Head of caudate nucleus (tissue), 42 donors: ENCODE results near the gene ACTL10.

Source experiments
- DNase-seq, 42 donors: peaks; one replicate each; pipeline versions ENCODE4 v3.0.0 to v3.0.0-alpha.2; 2020 to 2021; ENCODE audit warnings: mixed read lengths in 7 of 42
- intact Hi-C: fragments of 100-400 bp; cut with DNase I; formaldehyde crosslinking; loops from one replicate; pipeline ENCODE4 v1.15.0; 2022

ACTL10 gene

DNA sequence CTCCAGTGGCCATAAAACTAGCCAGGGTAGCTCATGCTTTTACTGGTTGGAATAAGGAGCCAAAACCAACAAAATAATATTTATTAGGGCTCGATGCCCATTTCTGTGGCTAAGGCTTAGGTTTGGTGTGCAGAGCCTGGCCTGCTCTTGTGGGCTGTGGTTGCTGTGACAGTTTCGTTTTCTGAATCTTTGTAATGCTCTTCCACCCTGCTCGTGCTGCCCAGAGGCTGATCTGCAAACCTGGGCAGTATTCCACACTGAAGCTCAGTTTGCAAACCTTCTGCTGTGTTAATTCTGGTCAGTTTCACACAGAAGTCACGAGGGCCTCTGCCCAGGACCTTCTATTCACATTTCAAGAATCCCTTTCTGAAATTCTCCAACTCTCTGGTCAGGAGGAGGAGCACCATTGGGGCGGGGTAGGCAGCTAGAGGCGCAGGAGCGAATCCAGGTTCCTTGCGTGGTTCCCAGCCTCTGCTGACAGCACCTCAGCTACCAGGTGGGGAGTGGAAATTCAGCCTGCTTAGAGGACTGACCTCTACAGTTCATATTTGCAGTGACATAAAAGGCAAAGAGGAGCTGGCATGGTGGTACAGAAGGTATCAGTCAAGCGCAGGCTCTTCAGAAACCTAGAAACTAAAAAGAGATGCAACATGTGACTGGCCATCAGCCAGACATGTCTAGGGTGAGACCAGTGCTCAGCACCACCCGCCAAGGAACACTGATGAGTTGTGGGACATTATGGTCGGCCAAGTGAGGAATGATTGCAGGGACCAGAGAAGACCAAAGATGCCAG lies 18.9 kb upstream of the ACTL10 start:
- intact Hi-C loops, result no loop called here
- DNase-seq, result peak in 1 of 42 donors; percentile 6

DNA sequence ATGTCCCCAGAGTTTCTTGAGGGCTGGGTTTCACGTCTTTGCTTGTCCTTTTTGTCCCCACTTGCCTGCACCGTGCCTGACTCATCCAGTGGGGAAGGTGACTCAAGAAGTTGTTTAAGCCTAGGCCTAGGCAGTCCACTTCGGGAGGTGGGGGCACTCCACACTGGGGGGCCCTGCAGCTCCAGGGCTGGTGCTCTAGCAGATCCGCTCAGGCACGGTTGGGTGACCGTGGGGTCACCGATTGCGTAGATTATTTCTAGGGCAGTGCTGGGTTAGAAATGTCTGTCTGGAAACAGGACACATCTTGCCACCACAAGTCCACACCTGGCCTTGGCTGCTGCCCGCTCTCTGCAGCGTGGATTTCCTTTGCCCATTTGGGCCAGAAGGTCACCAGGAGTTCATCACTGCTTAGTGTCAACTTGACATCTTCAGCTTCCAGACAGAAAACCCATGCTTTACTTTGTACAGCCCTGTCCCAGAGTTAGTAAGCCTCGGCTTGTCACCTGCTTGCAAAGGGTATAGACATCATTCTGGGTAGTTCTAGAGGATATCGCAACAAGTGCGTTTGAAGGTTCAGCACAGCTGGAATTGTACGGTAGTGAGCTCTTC lies 18.2 kb upstream of the ACTL10 start:
- intact Hi-C loops, result no loop called here
- peak in 1 of 42 donors; percentile 6 for DNase-seq

DNA sequence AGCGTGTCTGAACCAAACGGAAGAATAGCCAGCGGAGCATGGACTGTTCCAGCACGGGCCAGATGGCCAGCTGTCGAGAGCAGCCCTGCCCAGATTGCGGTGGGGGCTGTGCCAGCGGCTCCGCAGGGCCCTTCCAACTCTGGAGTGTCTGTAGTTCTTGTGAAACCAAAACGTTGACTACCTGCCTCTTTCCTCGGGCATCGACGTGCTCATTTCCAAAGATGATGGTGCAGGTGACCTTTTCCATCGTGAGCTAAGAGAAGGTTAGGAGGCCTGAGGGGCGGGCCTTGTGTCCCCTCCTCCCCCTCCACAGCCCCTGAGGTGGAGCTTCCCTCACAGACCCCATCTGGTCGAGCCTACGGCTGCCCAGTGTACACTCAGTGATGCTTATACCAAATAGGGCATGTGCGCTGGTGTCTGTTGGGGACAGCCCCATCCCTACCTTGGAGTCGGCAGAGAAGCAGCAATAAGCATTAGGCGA lies 17.5 kb upstream of the ACTL10 start:
- peak in 41 of 42 donors; percentile 40 to 86 (median 66) for DNase-seq
- intact Hi-C loops, result no loop called here

DNA sequence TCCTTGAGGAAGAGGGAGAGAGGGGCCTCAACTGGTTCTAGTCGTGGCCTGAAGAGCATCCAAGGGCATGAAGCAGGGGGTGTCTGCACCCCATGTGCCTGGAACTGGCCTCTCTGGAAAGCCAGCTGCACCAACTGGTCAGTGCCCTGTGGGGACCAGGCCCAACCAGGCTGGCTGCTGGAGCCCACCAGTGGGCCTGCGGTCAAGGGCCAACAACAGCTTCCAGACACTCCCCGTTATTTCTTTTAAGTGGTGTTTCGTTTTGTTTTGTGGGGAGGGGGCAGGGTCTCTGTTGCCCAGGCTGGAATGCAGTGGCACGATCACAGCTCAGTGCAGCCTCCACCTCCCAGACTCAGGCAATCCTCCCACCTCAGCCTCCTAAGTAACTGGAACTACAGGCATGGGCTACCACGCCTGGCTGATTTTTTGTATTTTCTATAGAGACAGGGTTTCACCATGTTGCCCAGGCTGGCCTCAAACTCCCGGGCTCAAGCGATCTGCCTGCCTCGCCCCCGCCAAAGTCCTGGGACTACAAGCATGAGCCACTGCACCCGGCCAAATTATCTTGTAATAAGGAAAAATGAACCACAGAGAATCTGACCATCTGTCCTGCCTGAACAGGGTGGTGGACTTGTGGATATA lies 16.5 kb upstream of the ACTL10 start:
- no peak for DNase-seq
- intact Hi-C loops, result loop anchor here (5.0 kb wide), 1 partner anchor 193 kb away; no protein-coding TSS in a partner anchor

DNA sequence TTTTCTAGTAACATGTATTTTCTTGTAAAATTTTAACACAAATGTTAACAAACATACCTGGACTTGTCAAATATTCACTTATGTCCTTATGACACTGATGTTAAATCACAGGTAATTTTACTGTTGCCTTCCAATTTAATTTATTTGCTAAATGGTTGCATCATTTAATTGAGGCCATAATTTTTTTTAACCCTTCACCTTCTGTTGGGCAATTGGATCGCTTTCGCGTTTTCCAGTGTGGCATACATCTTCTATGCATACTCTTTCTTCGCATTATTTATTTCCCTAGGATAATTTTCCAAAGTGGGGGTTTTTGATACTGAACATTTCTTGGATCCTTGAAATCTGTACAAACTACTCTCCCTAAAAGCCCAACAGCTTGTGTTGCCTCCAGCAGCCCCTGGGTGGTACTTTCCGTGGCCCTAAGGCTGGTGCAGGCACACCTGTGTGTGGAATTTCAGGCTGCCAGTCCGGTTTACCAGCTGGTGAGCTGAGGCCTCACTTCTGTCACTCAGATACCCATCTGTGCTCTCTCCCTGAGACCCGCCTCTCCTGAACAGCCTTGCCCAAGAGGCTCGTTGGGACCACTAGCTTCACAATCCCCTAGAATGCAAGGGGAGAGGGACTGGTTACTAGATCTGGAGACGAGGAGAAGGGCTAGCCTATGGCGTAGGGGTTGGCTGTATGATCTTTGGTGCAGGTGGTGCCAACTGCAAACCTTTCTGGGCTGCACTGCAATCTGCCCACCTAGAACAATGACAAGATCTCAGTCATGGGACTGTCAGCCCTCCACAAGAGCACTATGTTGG lies 15.8 kb upstream of the ACTL10 start:
- intact Hi-C loops, result loop anchor here (5.0 kb wide), 1 partner anchor 194 kb away; no protein-coding TSS in a partner anchor
- no peak for DNase-seq

DNA sequence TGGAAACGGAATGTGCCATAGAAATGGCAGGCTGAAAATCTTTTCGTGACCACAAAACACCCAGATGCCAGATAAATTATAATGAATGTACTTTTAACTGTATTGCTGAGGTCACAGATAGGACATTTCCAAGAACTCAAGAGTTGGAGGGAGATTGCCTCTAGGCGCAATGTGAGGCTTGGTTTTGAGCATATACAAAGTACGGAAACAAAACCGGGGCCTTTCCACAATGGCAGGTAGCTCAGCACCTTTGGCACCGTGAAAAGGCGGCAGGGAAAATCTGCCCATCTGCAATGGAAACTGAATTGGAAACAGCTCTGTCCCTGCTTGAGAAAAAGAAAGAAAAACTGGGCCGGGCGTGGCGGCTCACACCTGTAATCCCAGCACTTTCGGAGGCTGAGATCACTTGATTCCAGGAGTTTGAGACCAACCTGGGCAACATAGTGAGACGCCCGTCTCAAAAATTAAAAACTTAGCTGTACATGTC lies 15.1 kb upstream of the ACTL10 start:
- peak in 1 of 42 donors; percentile 10 for DNase-seq
- intact Hi-C loops, result loop anchor here (5.0 kb wide), 1 partner anchor 194 kb away; no protein-coding TSS in a partner anchor

DNA sequence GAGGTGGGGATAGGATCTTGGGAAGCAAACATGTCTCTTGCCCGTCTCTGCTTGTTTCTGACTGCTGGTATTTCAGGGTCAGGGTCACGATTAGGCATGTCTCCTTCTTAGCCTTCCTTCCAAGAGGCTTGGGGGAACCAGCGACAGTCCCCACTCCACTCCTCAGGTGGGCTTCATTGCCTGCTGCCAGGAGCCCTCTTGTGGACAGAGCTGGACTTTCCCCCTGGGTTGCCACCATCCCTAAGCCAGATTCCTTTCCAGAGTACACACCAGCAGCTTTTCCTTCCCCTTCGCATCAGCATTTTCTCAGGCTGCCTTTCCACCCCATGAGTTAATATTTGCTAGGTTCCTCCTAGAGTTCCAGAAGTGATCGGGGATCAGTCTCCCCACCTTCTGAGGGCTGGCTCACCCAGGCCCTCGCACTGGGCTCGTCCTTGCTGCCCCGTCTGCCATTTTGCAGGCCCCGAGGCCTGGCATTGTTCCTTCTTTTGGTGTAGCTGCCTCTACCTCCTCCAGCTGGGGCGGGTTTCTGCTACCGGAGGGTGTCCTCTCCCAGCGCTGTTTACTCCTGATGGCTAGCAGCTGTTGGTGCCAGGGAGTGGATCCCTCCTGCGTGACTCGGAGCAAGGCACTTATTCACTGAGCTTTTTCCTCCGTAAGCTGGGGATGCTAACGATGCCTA lies 13.4 kb upstream of the ACTL10 start:
- intact Hi-C loops, result loop anchor here (5.0 kb wide), 1 partner anchor 196 kb away; no protein-coding TSS in a partner anchor
- DNase-seq, result peak in 41 of 42 donors; percentile 47 to 88 (median 68)

DNA sequence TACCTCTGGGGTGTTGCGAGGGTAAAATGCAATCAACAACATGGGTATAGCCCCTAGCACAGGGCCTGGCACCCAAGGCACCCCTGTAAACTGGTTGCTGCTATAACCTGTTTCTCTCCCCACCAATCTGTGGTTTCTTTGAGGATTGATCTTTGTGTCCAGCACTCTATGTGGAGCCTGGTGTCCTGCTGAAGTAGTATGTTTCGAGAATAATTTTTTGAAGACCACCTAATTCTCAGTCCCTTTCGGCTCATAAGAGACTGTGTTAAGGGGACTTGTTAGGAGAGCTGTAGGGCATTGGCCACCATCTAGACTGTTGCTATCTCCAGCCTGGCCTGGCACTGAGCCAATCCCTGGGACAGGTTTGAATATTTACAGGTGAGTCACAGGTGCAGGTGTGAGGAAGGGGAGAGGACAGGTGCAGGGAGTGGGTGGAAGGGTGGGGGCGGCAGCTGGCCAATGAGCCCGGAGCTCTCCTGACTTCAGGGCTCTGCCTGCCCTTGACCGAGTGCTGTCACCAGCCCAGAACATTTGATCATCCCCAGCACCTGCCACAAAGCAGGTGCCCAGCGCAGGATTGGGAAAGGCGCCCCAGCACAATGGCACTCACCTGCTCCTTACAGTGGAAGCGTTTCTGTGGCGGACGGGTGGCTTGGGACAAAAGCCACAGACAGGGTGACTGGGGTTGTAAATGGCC lies 12.7 kb upstream of the ACTL10 start:
- DNase-seq, result no peak
- intact Hi-C loops, result loop anchor here (5.0 kb wide), 1 partner anchor 197 kb away; no protein-coding TSS in a partner anchor

DNA sequence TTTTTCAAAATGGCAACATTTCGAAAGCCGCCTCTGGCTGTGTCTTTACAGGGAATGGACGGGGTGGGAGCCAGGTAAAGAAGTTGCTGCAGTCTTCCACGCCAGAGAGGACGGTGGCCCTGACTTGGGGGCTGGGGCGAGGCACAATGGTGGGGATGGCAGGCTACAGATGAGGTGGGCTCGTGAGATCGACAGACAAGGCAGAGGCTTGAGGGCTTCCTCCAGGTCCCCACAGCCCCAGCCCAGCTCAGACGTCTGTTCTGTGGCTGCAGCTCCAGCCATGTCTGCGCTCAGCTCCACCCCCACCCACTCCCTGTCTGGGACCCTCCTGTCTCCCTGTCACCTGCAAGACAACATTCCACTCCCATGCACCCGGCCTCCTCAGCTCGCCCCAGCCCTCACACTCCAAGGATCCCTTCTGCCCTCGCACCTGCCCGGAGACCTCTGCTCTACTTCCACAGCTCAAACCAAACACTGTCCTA lies 12.0 kb upstream of the ACTL10 start:
- DNase-seq, result no peak
- intact Hi-C loops, result loop anchor here (5.0 kb wide), 1 partner anchor 197 kb away; no protein-coding TSS in a partner anchor

DNA sequence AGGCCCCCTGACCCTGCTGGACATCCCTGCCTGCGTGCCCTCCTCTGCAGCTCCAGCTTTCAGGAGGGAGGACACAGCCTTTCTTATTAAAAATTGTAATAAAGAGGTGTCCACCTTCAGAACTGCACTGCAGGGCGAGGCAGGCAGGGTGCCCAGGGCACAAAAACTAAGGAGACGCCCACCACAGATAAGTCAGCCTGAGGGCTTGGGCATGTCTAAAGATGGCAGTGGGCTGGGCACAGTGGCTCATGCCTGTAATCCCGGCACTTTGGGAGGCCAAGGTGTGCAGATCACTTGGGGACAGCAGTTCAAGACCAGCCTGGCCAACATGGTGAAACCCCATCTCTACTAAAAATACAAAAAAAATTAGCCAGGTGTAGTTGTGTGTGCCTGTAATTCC lies 11.6 kb upstream of the ACTL10 start:
- intact Hi-C loops, result no loop called here
- no peak for DNase-seq

DNA sequence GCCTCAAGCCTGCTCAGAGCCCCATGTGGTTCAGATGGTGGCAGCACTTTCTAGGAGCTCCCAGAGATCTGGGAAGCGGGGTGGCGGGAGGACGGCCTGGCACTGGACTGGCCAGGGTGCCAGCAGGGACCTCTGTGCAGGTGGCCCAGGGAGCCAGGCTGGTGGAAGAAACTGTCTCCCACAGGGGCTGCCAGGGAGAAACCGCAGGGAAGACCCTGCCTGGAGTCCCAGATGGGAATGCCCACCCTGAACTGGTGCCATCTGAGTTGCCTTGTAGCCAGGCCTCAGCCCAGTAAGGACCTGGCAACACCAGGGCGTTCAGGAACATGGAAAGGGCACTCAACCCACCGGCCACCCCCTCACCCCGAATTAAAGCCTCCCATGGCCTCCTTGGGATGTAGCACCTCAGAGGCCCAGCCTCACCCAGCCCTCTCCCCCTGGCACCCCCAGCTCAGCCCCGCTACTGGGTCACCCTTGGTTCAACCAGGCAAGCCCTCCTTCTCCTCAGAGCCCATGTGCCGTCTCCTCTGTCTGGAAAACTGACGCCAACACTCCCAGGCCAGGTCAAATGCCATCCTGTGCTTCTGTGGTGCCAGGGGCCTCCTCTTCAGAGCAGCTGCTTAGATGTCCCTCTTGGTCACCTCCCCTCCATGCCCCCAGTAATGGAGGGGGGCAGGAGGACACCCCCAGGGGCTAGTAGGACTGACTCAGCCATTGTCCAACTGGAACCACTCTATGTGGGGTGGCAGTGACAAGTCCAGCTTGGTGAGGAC lies 10.5 kb upstream of the ACTL10 start:
- DNase-seq, result no peak
- intact Hi-C loops, result no loop called here

DNA sequence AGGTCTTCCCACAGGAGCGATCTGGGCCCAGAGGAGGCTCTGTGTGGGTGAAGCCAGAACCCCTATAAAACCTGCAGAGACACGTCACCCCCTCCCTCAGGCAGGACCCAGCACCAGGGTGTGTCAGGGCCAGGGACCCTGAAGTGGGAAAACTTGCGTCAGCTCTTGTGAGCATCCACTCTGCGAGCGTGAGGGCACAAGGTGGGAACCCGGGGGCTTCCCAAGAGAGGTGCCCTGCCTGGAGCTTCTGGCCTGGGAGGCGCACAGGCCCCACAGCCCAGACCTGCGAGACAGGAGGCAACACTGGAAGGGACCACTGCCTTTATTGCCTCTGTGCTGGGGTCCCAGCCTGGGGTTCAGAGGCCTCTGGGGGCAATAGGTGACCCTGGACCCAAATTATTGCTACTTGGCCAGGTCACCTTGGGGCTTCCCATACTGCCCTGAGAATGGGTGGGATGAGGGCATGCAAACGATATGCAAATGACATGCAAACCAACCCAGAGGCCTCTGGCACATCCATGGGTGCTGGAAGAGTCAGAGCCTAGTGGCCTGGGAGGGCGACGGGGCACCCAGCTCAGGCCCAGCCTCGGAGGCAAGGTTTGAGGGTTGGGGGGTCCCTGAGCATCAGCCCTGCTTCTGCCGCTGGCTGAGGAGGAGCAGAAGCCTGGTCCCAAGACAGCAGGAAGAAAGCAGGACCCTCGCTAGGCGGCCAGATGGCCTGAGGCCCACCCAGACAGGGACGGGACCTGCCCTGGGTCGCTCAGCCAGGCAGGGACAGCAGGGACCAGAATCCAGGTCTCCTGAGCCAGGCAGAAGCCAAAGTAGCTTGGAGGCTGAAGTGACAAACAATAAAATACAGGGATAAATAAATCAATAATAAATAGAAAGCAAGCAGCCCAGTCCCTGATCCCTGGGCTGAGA lies 9.7 kb upstream of the ACTL10 start:
- intact Hi-C loops, result no loop called here
- no peak for DNase-seq

DNA sequence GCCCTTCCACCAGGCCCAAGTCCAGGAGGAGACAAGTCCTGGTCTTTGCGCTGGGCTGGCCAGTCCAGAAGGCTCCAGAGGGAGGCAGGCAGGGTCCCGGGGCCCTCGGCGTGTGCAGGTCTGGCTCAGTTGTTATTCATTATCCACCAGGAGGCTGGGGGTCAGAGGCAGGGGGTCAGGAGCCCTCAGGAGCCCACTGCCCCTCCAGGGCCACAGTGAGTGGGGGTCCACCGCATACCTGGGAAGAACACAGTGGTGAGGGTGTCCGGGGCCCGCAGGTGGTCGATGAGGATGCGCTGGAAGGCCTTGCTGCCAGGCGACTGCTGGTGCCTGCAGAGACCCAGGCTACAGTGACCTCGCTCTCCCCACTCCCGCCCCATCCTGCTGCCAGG lies 9.0 kb upstream of the ACTL10 start:
- intact Hi-C loops, result no loop called here
- peak in 1 of 42 donors; percentile 12 for DNase-seq

DNA sequence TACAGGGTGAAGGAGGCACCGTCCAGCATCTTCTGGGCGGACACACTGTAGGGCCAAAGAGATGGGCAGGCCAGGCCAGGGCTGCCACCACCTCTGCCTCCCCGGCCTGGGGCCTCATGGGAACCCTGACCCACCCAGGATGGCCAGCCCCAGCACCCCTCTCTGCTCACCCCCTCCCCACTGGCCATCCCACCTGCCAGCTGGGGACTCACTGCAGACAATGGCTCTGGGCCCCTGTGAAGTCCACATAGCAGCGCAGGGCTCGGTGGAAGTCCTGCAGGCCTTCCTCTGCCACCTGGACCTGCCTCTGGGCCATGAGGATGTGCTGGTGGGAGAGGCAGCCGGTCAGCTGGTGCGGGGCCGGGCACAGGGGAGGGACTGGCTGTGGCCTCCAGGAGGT lies 8.2 kb upstream of the ACTL10 start:
- no peak for DNase-seq
- intact Hi-C loops, result no loop called here

DNA sequence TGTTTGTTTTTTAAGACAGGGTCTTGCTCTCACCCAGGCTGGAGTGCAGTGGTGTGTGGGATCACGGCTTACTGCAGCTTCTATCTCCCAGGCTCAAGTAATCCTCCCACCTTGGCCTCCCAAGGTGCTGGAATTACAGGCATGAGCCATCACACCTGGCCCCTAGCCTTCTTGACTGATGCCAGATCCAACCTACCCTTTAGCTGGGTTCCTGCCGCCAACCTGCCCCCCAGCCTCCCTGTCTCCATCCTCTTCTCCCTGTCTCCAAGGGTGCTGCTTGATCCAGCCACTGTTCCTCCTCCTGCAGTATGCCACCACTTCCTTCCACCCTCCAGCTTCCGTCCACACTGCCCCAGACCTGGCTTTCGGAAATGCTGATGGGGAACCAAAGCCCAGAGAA lies 7.8 kb upstream of the ACTL10 start:
- no peak for DNase-seq
- intact Hi-C loops, result no loop called here
